ENCODE results near the gene GRID1.

GRID1 gene

GRCh38 chr10:86233131-86233530, 133.5 kb downstream of the GRID1 start:
- no peak for DNase-seq

- no peak for DNase-seq
These were observed 134.0 kb downstream of the GRID1 start for GRCh38 chr10:86232644-86233043.

GRCh38 chr10:86231796-86232560, 134.6 kb downstream of the GRID1 start:
- no peak for DNase-seq

- DNase-seq, result no peak
These were observed 135.9 kb downstream of the GRID1 start for GRCh38 chr10:86230557-86231180.

- DNase-seq, result no peak
These were observed 136.6 kb downstream of the GRID1 start for GRCh38 chr10:86229811-86230556.

GRCh38 chr10:86229376-86229775, 137.2 kb downstream of the GRID1 start:
- DNase-seq, result peak in 1 of 58 donors; percentile 37

- DNase-seq, result no peak
These were observed 138.9 kb downstream of the GRID1 start for GRCh38 chr10:86227501-86228258.

GRCh38 chr10:86226781-86227201, 139.8 kb downstream of the GRID1 start:
- peak in 1 of 58 donors; percentile 8 for DNase-seq

- no peak for DNase-seq
These were observed 140.6 kb downstream of the GRID1 start for GRCh38 chr10:86226016-86226415.

- peak in 3 of 58 donors; percentile 10 to 51 (median 22) for DNase-seq
These were observed 141.4 kb downstream of the GRID1 start for GRCh38 chr10:86225103-86225782.

- no peak for DNase-seq
These were observed 142.1 kb downstream of the GRID1 start for GRCh38 chr10:86224354-86225102.

- no peak for DNase-seq
These were observed 143.3 kb downstream of the GRID1 start for GRCh38 chr10:86223256-86223655.

- DNase-seq, result no peak
These were observed 143.9 kb downstream of the GRID1 start for GRCh38 chr10:86222687-86223086.

- no peak for DNase-seq
These were observed 144.3 kb downstream of the GRID1 start for GRCh38 chr10:86222336-86222650.

GRCh38 chr10:86221442-86222335, 144.9 kb downstream of the GRID1 start:
- DNase-seq, result no peak

GRCh38 chr10:86220626-86221025, 146.0 kb downstream of the GRID1 start:
- DNase-seq, result no peak

GRCh38 chr10:86219271-86219670, 147.3 kb downstream of the GRID1 start:
- DNase-seq, result no peak

- DNase-seq, result no peak
These were observed 147.8 kb downstream of the GRID1 start for GRCh38 chr10:86218842-86219241.

- no peak for DNase-seq
These were observed 148.4 kb downstream of the GRID1 start for GRCh38 chr10:86218160-86218559.
